T-helper 1 cell treated with Interleukin-12 subunit alpha and Interleukin-12 subunit beta and Interleukin-4 antibody, amounts not matched to agents 30 μg/mL and 1 μg/mL, for 36 hours (primary cell): ENCODE measurements around the gene NDUFS1.
"Not testable (repeated sequence)": the region's sequence is repeated elsewhere in the genome, so short reads cannot be mapped to it uniquely, and the experiment has no call there.

ENCODE experiments used
- H3K27ac Mint-ChIP-seq: one replicate; pipeline ENCODE4 v1.8.0; 2021; ENCODE audit warnings: mild to moderate bottlenecking, mixed read lengths
- H3K27me3 Mint-ChIP-seq: one replicate; pipeline ENCODE4 v1.8.0; 2021; ENCODE audit warnings: low read depth, mixed read lengths
- H3K36me3 Mint-ChIP-seq: one replicate; pipeline ENCODE4 v1.8.0; 2021; ENCODE audit warnings: low read depth, mixed read lengths
- H3K4me1 Mint-ChIP-seq: one replicate; pipeline ENCODE4 v1.8.0; 2021; ENCODE audit warnings: low read depth, mixed read lengths
- H3K4me3 Mint-ChIP-seq: one replicate; pipeline ENCODE4 v1.8.0; 2021; ENCODE audit warnings: mild to moderate bottlenecking, moderate library complexity, mixed read lengths
- H3K9me3 Mint-ChIP-seq: one replicate; pipeline ENCODE4 v1.8.0; 2021; ENCODE audit warnings: mixed read lengths

Gene NDUFS1

GRCh38 chr2:206098872-206099271, 60.4 kb downstream of the NDUFS1 start:
- H3K9me3 Mint-ChIP-seq, H3K27ac Mint-ChIP-seq, H3K36me3 Mint-ChIP-seq, H3K27me3 Mint-ChIP-seq, H3K4me1 Mint-ChIP-seq, H3K4me3 Mint-ChIP-seq: not testable (repeated sequence)

GRCh38 chr2:206098471-206098870, 60.8 kb downstream of the NDUFS1 start:
- no peak overlapping the region for H3K27ac Mint-ChIP-seq
- H3K9me3 Mint-ChIP-seq = no peaks in the 10 kb centered on the region
- no peaks in the 10 kb centered on the region for H3K36me3 Mint-ChIP-seq
- H3K4me1 Mint-ChIP-seq = no peaks in the 10 kb centered on the region
- H3K4me3 Mint-ChIP-seq = no peak overlapping the region
- no peaks in the 10 kb centered on the region for H3K27me3 Mint-ChIP-seq

DNA sequence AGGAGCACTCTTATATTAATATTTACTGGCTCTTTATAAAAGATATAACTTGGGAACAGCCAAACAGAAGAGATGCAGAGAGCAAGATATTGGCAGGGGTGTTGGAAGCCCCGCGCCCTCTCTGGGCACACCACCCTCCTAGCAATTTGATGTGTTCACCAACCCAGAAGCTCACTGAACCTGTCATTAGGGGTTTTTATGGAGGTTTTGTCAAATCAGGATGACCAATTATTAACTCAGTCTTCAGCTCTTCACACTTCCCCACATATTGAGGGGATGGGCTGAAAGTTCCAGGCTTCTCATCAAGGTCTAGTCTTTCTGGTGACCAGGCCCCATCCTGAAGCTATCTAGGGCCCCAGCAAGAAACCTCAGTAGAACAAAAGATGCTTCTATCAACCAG, 62.4 kb downstream of the NDUFS1 start:
- Mint-ChIP-seq H3K4me3 (no peak overlapping the region), H3K4me1 (no peaks in the 10 kb centered on the region), H3K9me3 (no peaks in the 10 kb centered on the region), H3K36me3 (peaks cover 1% of the 10 kb centered on the region), H3K27ac (no peak overlapping the region), H3K27me3 (no peaks in the 10 kb centered on the region)

DNA sequence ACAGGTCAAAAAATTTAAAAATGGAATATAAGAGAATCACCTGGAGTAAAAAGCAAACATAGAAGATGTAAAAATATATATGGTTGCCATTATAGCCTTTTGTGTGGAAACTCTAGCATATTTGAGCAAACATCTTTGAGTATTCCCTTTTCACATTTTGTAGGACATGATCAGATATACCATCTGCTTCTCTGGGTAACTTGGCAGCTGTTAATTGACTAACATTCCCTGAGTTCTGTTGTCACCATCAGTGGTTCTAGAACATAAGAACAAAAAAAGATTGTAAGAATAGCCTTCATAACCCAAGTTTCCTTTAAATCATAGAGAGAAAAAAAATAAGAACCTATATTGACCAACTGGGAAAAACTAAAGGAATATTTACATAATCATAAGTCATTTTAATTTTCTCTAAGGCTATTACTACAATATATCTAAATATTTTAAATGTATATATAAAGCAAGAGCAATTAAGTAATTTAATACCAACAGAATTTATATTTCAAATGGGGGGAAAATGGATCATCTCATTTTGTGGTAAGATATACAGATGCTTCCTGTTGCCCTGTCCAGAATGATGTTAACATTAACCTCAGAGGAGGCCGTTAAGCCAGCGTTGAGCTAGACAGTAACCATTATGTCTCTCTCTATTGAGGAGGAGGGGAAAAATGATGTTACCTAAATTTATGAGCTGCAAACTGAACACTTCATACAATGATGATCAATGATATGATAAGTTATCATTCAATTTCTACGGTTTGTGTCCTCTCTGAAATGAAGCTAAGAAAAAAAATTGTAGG, 63.5 kb downstream of the NDUFS1 start:
- H3K36me3 Mint-ChIP-seq = peaks cover 1% of the 10 kb centered on the region
- H3K27ac Mint-ChIP-seq = no peak overlapping the region
- no peaks in the 10 kb centered on the region for H3K27me3 Mint-ChIP-seq
- no peaks in the 10 kb centered on the region for H3K4me1 Mint-ChIP-seq
- H3K9me3 Mint-ChIP-seq = no peaks in the 10 kb centered on the region
- no peak overlapping the region for H3K4me3 Mint-ChIP-seq

DNA sequence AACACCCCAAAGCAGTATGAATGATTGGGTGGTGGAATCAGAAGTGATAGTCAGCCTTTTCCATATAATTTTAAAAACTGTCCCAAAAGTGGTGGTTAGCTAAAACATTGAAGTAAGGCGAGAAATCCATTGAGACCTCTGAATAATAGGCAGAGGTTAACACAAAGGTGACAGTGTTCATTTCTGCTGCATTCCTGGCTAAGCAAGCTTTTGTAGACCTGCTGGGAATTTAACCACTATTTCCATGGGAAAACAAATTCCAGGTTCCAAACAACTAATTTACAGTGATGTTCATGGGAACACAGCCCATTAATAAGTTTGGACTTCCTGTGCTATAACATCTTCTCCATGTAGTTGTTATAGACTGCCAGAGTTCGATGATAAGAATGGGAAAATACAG, 66.9 kb downstream of the NDUFS1 start:
- Mint-ChIP-seq H3K27me3 (no peaks in the 10 kb centered on the region), H3K27ac (no peak overlapping the region), H3K9me3 (no peaks in the 10 kb centered on the region), H3K4me1 (no peaks in the 10 kb centered on the region), H3K36me3 (peaks cover 1% of the 10 kb centered on the region), H3K4me3 (no peak overlapping the region)

GRCh38 chr2:206088248-206088647, 71.0 kb downstream of the NDUFS1 start:
- Mint-ChIP-seq H3K9me3 (no peaks in the 10 kb centered on the region), H3K36me3 (peaks cover 6% of the 10 kb centered on the region), H3K27me3 (no peaks in the 10 kb centered on the region), H3K4me3 (no peak overlapping the region), H3K27ac (no peak overlapping the region), H3K4me1 (peaks cover 13% of the 10 kb centered on the region)

- no peaks in the 10 kb centered on the region for H3K9me3 Mint-ChIP-seq
- peak overlapping the region; percentile 75 for H3K4me3 Mint-ChIP-seq
- peaks cover 13% of the 10 kb centered on the region for H3K4me1 Mint-ChIP-seq
- no peaks in the 10 kb centered on the region for H3K27me3 Mint-ChIP-seq
- H3K27ac Mint-ChIP-seq = peak overlapping the region; percentile 58
- peaks cover 5% of the 10 kb centered on the region for H3K36me3 Mint-ChIP-seq
Observed at GRCh38 chr2:206086716-206087350, 72.4 kb downstream of the NDUFS1 start.

- Mint-ChIP-seq H3K27ac (peak within 1 kb of the TSS; percentile 99), H3K27me3 (no peaks in the 10 kb centered on the region), H3K4me3 (peak within 1 kb of the TSS; percentile 98), H3K36me3 (peaks cover 5% of the 10 kb centered on the region), H3K4me1 (peaks cover 13% of the 10 kb centered on the region), H3K9me3 (no peaks in the 10 kb centered on the region)
Observed at GRCh38 chr2:206085742-206086445, 73.3 kb downstream of the NDUFS1 start, which contains the start of gene INO80D. TSS of gene INO80D (minus strand) at chr2:206086174. CDS start at chr2:206063016, 23,158 bp downstream.

DNA sequence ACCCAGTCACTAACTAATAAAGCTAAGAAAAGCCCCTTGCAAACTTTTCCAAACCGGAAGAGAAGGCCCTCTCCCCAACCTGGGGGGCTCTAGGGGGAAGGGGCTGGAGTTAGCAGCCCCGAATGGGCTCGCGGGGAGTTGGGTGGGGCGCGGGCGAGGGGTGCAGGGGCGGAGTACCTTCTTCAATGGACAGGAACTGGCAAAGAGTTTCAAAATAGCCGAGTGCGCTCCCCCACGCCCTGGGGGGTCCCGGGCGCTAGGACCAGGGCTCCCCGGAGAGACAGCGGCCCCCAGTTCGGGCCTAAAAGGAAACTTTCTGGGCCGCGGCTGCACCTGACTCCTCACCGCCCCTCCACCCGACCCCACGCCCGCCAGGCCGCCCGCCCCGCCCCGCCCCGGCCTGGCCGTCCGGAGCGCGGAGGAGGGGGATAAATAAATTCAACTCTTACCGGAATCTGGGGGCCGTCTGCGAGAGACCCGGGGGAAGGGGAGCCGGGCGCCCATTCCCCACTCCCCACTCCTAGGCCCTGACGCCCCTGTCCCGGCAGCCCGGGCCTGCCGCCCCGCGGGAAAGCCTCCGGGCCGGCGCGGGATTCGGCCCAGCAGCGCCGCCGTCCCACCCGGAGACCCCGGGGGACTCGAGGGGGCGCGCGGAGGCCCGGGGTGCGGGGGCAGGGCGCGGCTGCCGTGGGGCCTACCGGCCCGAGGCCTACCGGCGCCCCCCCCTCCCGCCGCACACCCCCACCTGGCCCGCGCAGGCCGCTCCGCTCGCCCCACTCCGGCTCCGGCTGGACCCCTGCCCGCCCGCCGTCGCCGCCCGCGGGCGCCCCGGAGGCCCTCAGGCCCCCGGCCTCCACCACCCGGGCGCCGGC, 74.1 kb downstream of the NDUFS1 start:
- H3K4me1 Mint-ChIP-seq = peaks cover 13% of the 10 kb centered on the region
- H3K9me3 Mint-ChIP-seq = no peaks in the 10 kb centered on the region
- H3K27ac Mint-ChIP-seq = peak overlapping the region; percentile 94
- H3K4me3 Mint-ChIP-seq = peak overlapping the region; percentile 93
- H3K27me3 Mint-ChIP-seq = no peaks in the 10 kb centered on the region
- peaks cover 5% of the 10 kb centered on the region for H3K36me3 Mint-ChIP-seq

DNA sequence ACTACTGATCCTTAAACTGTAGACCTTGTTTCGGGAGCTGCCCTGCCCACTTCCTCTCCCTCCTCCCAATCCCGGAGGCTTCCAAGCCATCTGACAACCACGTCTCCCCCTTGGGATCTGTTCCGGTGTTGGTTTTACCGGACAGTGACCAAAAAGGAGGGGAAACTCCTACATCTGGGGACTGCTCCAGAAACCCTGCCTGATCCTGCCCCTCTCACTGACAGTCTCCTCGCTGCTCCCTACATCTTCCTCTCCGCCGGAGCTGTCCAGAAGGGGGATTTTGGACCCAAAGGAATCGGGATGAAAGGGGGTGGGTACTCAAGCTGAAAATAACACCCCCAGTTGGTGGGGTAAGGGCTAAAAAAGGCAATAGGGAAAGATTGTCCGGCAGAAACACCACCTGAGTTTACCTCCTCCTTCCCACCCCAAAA, 74.8 kb downstream of the NDUFS1 start:
- no peaks in the 10 kb centered on the region for H3K9me3 Mint-ChIP-seq
- H3K4me1 Mint-ChIP-seq = peaks cover 18% of the 10 kb centered on the region
- peaks cover 7% of the 10 kb centered on the region for H3K36me3 Mint-ChIP-seq

GRCh38 chr2:206083602-206084438, 75.4 kb downstream of the NDUFS1 start:
- no peaks in the 10 kb centered on the region for H3K9me3 Mint-ChIP-seq
- peaks cover 7% of the 10 kb centered on the region for H3K36me3 Mint-ChIP-seq
- peak overlapping the region; percentile 94 for H3K27ac Mint-ChIP-seq
- peak overlapping the region; percentile 93 for H3K4me3 Mint-ChIP-seq
- H3K4me1 Mint-ChIP-seq = peaks cover 20% of the 10 kb centered on the region
- H3K27me3 Mint-ChIP-seq = no peaks in the 10 kb centered on the region

More for the DNA sequence above, 74.8 kb downstream of the NDUFS1 start:
- peak overlapping the region; percentile 94 for H3K27ac Mint-ChIP-seq
- peak overlapping the region; percentile 93 for H3K4me3 Mint-ChIP-seq
- no peaks in the 10 kb centered on the region for H3K27me3 Mint-ChIP-seq

- Mint-ChIP-seq H3K4me1 (peaks cover 20% of the 10 kb centered on the region), H3K4me3 (no peak overlapping the region), H3K9me3 (no peaks in the 10 kb centered on the region), H3K36me3 (peaks cover 7% of the 10 kb centered on the region), H3K27me3 (no peaks in the 10 kb centered on the region), H3K27ac (no peak overlapping the region)
Observed at GRCh38 chr2:206082298-206082843, 76.9 kb downstream of the NDUFS1 start.

- Mint-ChIP-seq H3K4me1 (peaks cover 17% of the 10 kb centered on the region), H3K9me3 (no peaks in the 10 kb centered on the region), H3K36me3 (peaks cover 4% of the 10 kb centered on the region), H3K4me3 (no peak overlapping the region), H3K27me3 (no peaks in the 10 kb centered on the region), H3K27ac (no peak overlapping the region)
Observed at GRCh38 chr2:206080927-206081326, 78.3 kb downstream of the NDUFS1 start.
